HG03565 (cell line): ENCODE results near the gene C15orf61.

ENCODE experiments used
- ATAC-seq: cut with Tn5 transposase; IDR thresholded peaks from one replicate; pipeline ENCODE4 v1.9.1; 2021; ENCODE audit warnings: mild to moderate bottlenecking, moderate library complexity; ENCODE audit not compliant: unreplicated experiment

The C15orf61 gene

GRCh38 chr15:67548862-67549651 lies 28.1 kb downstream of the C15orf61 start:
- ATAC-seq = no peak

- ATAC-seq = no peak
Observed at GRCh38 chr15:67549736-67550135, 28.8 kb downstream of the C15orf61 start.

- no peak for ATAC-seq
Observed at GRCh38 chr15:67550522-67550921, 29.6 kb downstream of the C15orf61 start.

- ATAC-seq = no peak
Observed at GRCh38 chr15:67551207-67551743, 30.3 kb downstream of the C15orf61 start.

- ATAC-seq = no peak
Observed at GRCh38 chr15:67554580-67554979, 33.6 kb downstream of the C15orf61 start.

- no peak for ATAC-seq
Observed at GRCh38 chr15:67556976-67557570, 36.1 kb downstream of the C15orf61 start.

- no peak for ATAC-seq
Observed at GRCh38 chr15:67558502-67558901, 37.6 kb downstream of the C15orf61 start.

GRCh38 chr15:67559158-67559557 lies 38.2 kb downstream of the C15orf61 start:
- ATAC-seq = no peak

- no peak for ATAC-seq
Observed at GRCh38 chr15:67559576-67559975, 38.6 kb downstream of the C15orf61 start.

GRCh38 chr15:67560320-67560719 lies 39.4 kb downstream of the C15orf61 start:
- ATAC-seq = no peak

- ATAC-seq = no peak
Observed at GRCh38 chr15:67563092-67563491, 42.2 kb downstream of the C15orf61 start.

GRCh38 chr15:67564021-67564967 lies 43.4 kb downstream of the C15orf61 start:
- peak; percentile 94 for ATAC-seq

- ATAC-seq = peak; percentile 18
Observed at GRCh38 chr15:67564968-67565345, 44.0 kb downstream of the C15orf61 start.

- ATAC-seq = no peak
Observed at GRCh38 chr15:67569668-67570067, 48.7 kb downstream of the C15orf61 start.

GRCh38 chr15:67570875-67571647 lies 50.1 kb downstream of the C15orf61 start:
- ATAC-seq = no peak

GRCh38 chr15:67571648-67572415 lies 50.9 kb downstream of the C15orf61 start:
- ATAC-seq = no peak

GRCh38 chr15:67573194-67573593 lies 52.3 kb downstream of the C15orf61 start:
- ATAC-seq = no peak

- no peak for ATAC-seq
Observed at GRCh38 chr15:67575039-67575502, 54.1 kb downstream of the C15orf61 start.

GRCh38 chr15:67578020-67578600 lies 57.2 kb downstream of the C15orf61 start:
- no peak for ATAC-seq
